GM12864 (cell line): Measurements from ENCODE around the gene MAIP1.

Experiments
- DNase-seq: peaks from one replicate; pipeline ENCODE4 v3.0.0-alpha.2; 2011; ENCODE audit warnings: low read depth
- H3K4me3 ChIP-seq: 2 replicates; pipeline ENCODE4 v1.5.1; 2011; ENCODE audit warnings: mild to moderate bottlenecking, low read depth, low read length, control low read depth
- CTCF ChIP-seq: IDR thresholded peaks from 2 replicates; pipeline ENCODE4 v1.5.1; 2011; ENCODE audit warnings: low read depth, mild to moderate bottlenecking, moderate library complexity, low read length, control low read depth, inconsistent platforms; ENCODE audit errors: missing control alignments

The MAIP1 gene

GRCh38 chr2:199946836-199947235 is 8.5 kb upstream of the MAIP1 start:
- no peak for DNase-seq
- no peak for TF ChIP-seq CTCF
- H3K4me3 ChIP-seq = no peak overlapping the region

- H3K4me3 ChIP-seq = no peak overlapping the region
- no peak for DNase-seq
- TF ChIP-seq CTCF = no peak
These were observed 5.0 kb upstream of the MAIP1 start for GRCh38 chr2:199950396-199950795.

GRCh38 chr2:199951023-199951422 is 4.4 kb upstream of the MAIP1 start:
- no peak for DNase-seq
- H3K4me3 ChIP-seq = no peak overlapping the region
- TF ChIP-seq CTCF = no peak

GRCh38 chr2:199955007-199955338 is 409 bp upstream of the MAIP1 start:
- DNase-seq = no peak
- no peak for TF ChIP-seq CTCF
- H3K4me3 ChIP-seq = peak overlapping the region; percentile 91

GRCh38 chr2:199956062-199956380 is 639 bp downstream of the MAIP1 start:
- no peak for DNase-seq

GRCh38 chr2:199958014-199958413 is 2.6 kb downstream of the MAIP1 start:
- no peak for DNase-seq
- H3K4me3 ChIP-seq = no peak overlapping the region
- TF ChIP-seq CTCF = no peak

More at GRCh38 chr2:199956062-199956380, 639 bp downstream of the MAIP1 start:
- no peak for TF ChIP-seq CTCF
- H3K4me3 ChIP-seq = peak overlapping the region; percentile 91

GRCh38 chr2:199962203-199962602 is 6.8 kb downstream of the MAIP1 start:
- no peak for DNase-seq
- no peak overlapping the region for H3K4me3 ChIP-seq
- no peak for TF ChIP-seq CTCF
